Liver (tissue), 9 donors: Measurements from ENCODE around the gene CCDC86. TPM values are rescaled to one million over a fixed set of nuclear protein-coding genes. Genes with fewer than 3 reads are reported as not detected.

ENCODE experiments used
- DNase-seq: peaks from one replicate; pipeline ENCODE4 v3.0.0-alpha.2; 2017; ENCODE audit warnings: low spot score
- H3K27ac ChIP-seq, 2 donors: one replicate each; pipeline ENCODE4 v1.7.0; 2013; ENCODE audit warnings: inconsistent platforms in 2 of 2, low read length in 2 of 2, control low read depth in 1 of 2, low read depth in 1 of 2, mild to moderate bottlenecking in 1 of 2
- H3K27me3 ChIP-seq, 4 donors: one replicate each; pipeline versions ENCODE4 v1.6.1 to v1.7.0; 2013; ENCODE audit warnings: low read length in 3 of 4, inconsistent platforms in 1 of 4, mild to moderate bottlenecking in 1 of 4, moderate library complexity in 1 of 4; ENCODE audit not compliant: control insufficient read depth in 4 of 4, insufficient read depth in 4 of 4
- H3K36me3 ChIP-seq, 4 donors: one replicate each; pipeline versions ENCODE4 v1.6.1 to v1.7.0; 2013; ENCODE audit warnings: low read length in 3 of 4, mild to moderate bottlenecking in 3 of 4, low read depth in 1 of 4, moderate library complexity in 1 of 4; ENCODE audit not compliant: control insufficient read depth in 4 of 4, insufficient read depth in 3 of 4
- H3K4me1 ChIP-seq, 4 donors: one replicate each; pipeline versions ENCODE4 v1.6.1 to v1.7.0; 2013; ENCODE audit warnings: low read length in 3 of 4, mild to moderate bottlenecking in 3 of 4, moderate library complexity in 1 of 4; ENCODE audit not compliant: control insufficient read depth in 4 of 4, insufficient read depth in 4 of 4
- H3K4me3 ChIP-seq, 3 donors: one replicate each; pipeline versions ENCODE4 v1.6.1 to v1.7.0; 2013; ENCODE audit warnings: low read length in 3 of 3, control low read depth in 1 of 3, low read depth in 1 of 3, mild to moderate bottlenecking in 1 of 3
- H3K9ac ChIP-seq, 2 donors: one replicate each; pipeline ENCODE4 v1.7.0; 2013; ENCODE audit warnings: low read length in 2 of 2, mild to moderate bottlenecking in 2 of 2, moderate library complexity in 2 of 2, control low read depth in 1 of 2, low read depth in 1 of 2
- H3K9me3 ChIP-seq, 4 donors: one replicate each; pipeline versions ENCODE4 v1.6.1 to v1.7.0; 2013; ENCODE audit warnings: low read length in 3 of 4; ENCODE audit not compliant: control insufficient read depth in 4 of 4
- FOXA1 ChIP-seq: IDR thresholded peaks from 2 replicates; pipeline ENCODE4 v1.6.1; 2016; ENCODE audit warnings: antibody characterized with exemption
- FOXA2 ChIP-seq: IDR thresholded peaks from 2 replicates; pipeline ENCODE4 v1.6.1; 2016; ENCODE audit warnings: antibody characterized with exemption
- HNF4A ChIP-seq, 2 donors: conservative IDR thresholded peaks; 2 replicates each; pipeline ENCODE4 v1.6.1; 2016; ENCODE audit warnings: antibody characterized with exemption in 2 of 2, mild to moderate bottlenecking in 2 of 2
- HNF4G ChIP-seq: IDR thresholded peaks from 2 replicates; pipeline ENCODE4 v1.6.1; 2016; ENCODE audit warnings: antibody characterized with exemption
- JUND ChIP-seq, 2 donors: IDR thresholded peaks; 2 replicates each; pipeline ENCODE4 v1.6.1; 2016; ENCODE audit warnings: antibody characterized with exemption in 2 of 2
- RAD21 ChIP-seq, 2 donors: IDR thresholded peaks; 2 replicates each; pipeline ENCODE4 v1.6.1; 2016; ENCODE audit warnings: antibody characterized with exemption in 2 of 2, mild to moderate bottlenecking in 2 of 2
- RXRA ChIP-seq, 2 donors: IDR thresholded peaks; 2 replicates each; pipeline ENCODE4 v1.6.1; 2017 to 2018; ENCODE audit warnings: antibody characterized with exemption in 2 of 2, mild to moderate bottlenecking in 1 of 2
- SP1 ChIP-seq: IDR thresholded peaks from 2 replicates; pipeline ENCODE4 v1.6.1; 2018; ENCODE audit warnings: antibody characterized with exemption, mild to moderate bottlenecking
- TAF1 ChIP-seq: conservative IDR thresholded peaks from 2 replicates; pipeline ENCODE4 v1.6.1; 2016; ENCODE audit warnings: antibody characterized with exemption, mild to moderate bottlenecking
- WGBS: extraction: QIAGEN DNeasy Blood & Tissue Kit; methylation state at CpG from one replicate; pipeline ENCODE4 v1.1.7; 2013; 5-methylcytosine and 5-hydroxymethylcytosine counted together
- polyA plus RNA-seq, 2 donors: library from polyadenylated mRNA; stranded (reverse) in 1 of 2; unstranded in 1 of 2; fragments of 200-250 nt in 1 of 2; fragments of >200 nt in 1 of 2; fragmentation: Nextera tagmentation in 1 of 2; extraction: Ambion mirVana in 1 of 2; gene quantifications; one replicate each; pipeline versions ENCODE4 v1.2.1 to v1.2.3, GENCODE V29; 2013 to 2015
- total RNA-seq, 2 donors: library from RNA; depleted of rRNA; stranded (reverse); fragments of >200 nt; gene quantifications; one replicate each; pipeline ENCODE4 v1.2.3, GENCODE V29; 2014
- TF ChIP-seq, protein P1 (sequence below): IDR thresholded peaks from 2 replicates; pipeline ENCODE4 v1.6.1; 2016; ENCODE audit warnings: antibody characterized with exemption
- TF ChIP-seq, protein P2 (sequence below): fragments of 150-350 bp; IDR thresholded peaks from 2 replicates; pipeline ENCODE4 v1.5.1; 2017; ENCODE audit warnings: improper control_type of control experiment, low read depth, low read length; ENCODE audit not compliant: missing input control
- TF ChIP-seq, protein P3 (sequence below): IDR thresholded peaks from 2 replicates; pipeline ENCODE4 v1.6.1; 2016; ENCODE audit warnings: antibody characterized with exemption
- donor health status: healthy.
- donor health status: healthy.
- donor health status: healthy.
- donor health status: healthy.
- donor health status: healthy.

CCDC86 gene
- total and polyA plus RNA-seq, 4 donors, result 5.0 to 9.4 (median 5.7) TPM

DNA sequence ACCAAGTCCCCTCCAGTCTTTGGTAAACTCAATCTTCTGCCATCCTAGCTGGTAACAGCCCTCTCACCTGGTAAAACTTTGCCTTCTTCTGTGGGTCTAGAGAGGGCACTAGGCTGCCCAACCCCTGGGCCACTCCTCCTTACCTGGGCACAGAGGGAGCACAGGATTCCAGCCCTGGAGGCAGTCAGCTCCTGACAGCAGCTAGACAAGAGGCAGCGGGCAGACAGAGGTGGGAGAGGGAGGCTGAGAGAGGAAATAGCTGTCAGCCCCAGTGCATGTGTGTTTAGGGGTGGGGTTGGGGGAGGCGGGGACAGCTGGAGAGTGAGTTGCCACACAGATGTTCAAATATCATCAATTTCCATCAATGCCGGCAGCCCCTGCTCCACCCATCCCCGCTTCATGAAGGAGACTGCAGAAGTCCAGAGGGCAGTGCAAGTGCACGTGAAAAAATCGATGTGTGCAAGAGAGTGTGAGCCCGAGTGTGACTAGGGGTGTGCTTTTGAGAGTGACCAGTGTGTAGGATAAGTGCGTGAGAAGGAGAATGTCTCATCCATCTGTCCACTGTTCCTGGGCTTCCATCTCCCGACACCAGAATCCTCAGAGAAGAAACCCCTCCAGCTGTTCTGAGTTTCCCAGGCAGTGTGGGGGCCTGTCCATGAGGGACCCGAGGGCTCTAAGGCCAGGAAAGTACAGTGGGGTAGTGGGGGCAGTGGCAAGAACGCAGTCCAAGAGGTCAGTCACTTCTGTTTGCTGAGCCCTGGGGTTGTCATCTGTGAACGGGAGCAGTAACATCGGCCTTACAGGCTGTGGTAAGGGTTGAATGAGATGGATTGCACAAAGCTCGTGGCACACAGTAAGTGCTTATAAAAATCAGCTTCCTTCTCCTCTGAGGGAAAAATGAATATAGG lies 14.1 kb downstream of the CCDC86 start, which contains the start of gene PTGDR2:
PTGDR2 (minus strand) TSS at position 225 of the 908 bp plus-strand sequence. CDS start 2,228 bp downstream, outside the sequence.
- Histone ChIP-seq H3K9me3 (no peaks in the 10 kb centered on the region), H3K4me3 (no peak within 1 kb of the TSS), H3K9ac (no peak within 1 kb of the TSS), H3K36me3 (peaks cover 0 to 2% (median under 1%) of the 10 kb centered on the region in 4 donors), H3K4me1 (peaks cover 0 to 13% (median 12%) of the 10 kb centered on the region in 4 donors), H3K27ac (no peak within 1 kb of the TSS), H3K27me3 (no peaks in the 10 kb centered on the region)
- peak; percentile 53 for DNase-seq
- WGBS, result 18% methylated on average over 14 of the region's 14 CpGs
- TF ChIP-seq RXRA (IDR thresholded peaks at IDR 0.05), result no peak
- peak in 1 of 2 donors; percentile 48 for TF ChIP-seq HNF4A (conservative IDR thresholded peaks at IDR 0.05)
- TF ChIP-seq, protein P1, sequence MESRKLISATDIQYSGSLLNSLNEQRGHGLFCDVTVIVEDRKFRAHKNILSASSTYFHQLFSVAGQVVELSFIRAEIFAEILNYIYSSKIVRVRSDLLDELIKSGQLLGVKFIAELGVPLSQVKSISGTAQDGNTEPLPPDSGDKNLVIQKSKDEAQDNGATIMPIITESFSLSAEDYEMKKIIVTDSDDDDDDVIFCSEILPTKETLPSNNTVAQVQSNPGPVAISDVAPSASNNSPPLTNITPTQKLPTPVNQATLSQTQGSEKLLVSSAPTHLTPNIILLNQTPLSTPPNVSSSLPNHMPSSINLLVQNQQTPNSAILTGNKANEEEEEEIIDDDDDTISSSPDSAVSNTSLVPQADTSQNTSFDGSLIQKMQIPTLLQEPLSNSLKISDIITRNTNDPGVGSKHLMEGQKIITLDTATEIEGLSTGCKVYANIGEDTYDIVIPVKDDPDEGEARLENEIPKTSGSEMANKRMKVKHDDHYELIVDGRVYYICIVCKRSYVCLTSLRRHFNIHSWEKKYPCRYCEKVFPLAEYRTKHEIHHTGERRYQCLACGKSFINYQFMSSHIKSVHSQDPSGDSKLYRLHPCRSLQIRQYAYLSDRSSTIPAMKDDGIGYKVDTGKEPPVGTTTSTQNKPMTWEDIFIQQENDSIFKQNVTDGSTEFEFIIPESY, result no peak

- Histone ChIP-seq H3K4me3 (no peak overlapping the region), H3K9ac (no peak overlapping the region), H3K27me3 (no peaks in the 10 kb centered on the region), H3K36me3 (no peaks in the 10 kb centered on the region), H3K9me3 (no peaks in the 10 kb centered on the region), H3K4me1 (peaks cover 0 to 8% (median 3%) of the 10 kb centered on the region in 4 donors), H3K27ac (no peak overlapping the region)
- 91% methylated on average over 5 of the region's 5 CpGs for WGBS
- no peak for TF ChIP-seq HNF4G
- TF ChIP-seq RAD21 (IDR thresholded peaks at IDR 0.05), result no peak
- no peak for TF ChIP-seq FOXA2
- TF ChIP-seq JUND (IDR thresholded peaks at IDR 0.05), result no peak
- TF ChIP-seq, protein P2, sequence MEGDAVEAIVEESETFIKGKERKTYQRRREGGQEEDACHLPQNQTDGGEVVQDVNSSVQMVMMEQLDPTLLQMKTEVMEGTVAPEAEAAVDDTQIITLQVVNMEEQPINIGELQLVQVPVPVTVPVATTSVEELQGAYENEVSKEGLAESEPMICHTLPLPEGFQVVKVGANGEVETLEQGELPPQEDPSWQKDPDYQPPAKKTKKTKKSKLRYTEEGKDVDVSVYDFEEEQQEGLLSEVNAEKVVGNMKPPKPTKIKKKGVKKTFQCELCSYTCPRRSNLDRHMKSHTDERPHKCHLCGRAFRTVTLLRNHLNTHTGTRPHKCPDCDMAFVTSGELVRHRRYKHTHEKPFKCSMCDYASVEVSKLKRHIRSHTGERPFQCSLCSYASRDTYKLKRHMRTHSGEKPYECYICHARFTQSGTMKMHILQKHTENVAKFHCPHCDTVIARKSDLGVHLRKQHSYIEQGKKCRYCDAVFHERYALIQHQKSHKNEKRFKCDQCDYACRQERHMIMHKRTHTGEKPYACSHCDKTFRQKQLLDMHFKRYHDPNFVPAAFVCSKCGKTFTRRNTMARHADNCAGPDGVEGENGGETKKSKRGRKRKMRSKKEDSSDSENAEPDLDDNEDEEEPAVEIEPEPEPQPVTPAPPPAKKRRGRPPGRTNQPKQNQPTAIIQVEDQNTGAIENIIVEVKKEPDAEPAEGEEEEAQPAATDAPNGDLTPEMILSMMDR, result no peak
- TF ChIP-seq SP1, result no peak
- TF ChIP-seq, protein P3, sequence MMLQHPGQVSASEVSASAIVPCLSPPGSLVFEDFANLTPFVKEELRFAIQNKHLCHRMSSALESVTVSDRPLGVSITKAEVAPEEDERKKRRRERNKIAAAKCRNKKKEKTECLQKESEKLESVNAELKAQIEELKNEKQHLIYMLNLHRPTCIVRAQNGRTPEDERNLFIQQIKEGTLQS, result no peak
- TF ChIP-seq FOXA1, result no peak
- no peak for TF ChIP-seq TAF1
- DNase-seq, result no peak
Measured at GRCh38 chr11:60857378-60858232, 15.7 kb downstream of the CCDC86 start.
